Neural progenitor cell (in vitro differentiated cells): ENCODE measurements around the gene AIPL1. TPM values are rescaled to one million over a fixed set of nuclear protein-coding genes. Genes with fewer than 3 reads are reported as not detected.

ENCODE experiments used
- DNase-seq: peaks from one replicate; pipeline ENCODE4 v3.0.0-alpha.2; 2016; ENCODE audit warnings: low spot score
- H2AFZ ChIP-seq: fragments of 200-600 bp; sonication (generic); replicated peaks from 2 replicates; pipeline ENCODE4 v1.6.1; 2016; ENCODE audit warnings: antibody characterized with exemption
- H3F3A ChIP-seq: fragments of 200-600 bp; sonication (generic); 2 replicates; pipeline ENCODE4 v1.6.1; 2016; ENCODE audit warnings: antibody characterized with exemption, low read depth
- H3K27ac ChIP-seq: fragments of 200-600 bp; sonication (generic); 2 replicates; pipeline ENCODE4 v1.5.1; 2016; ENCODE audit warnings: mild to moderate bottlenecking
- H3K27me3 ChIP-seq: fragments of 200-600 bp; sonication (generic); 2 replicates; pipeline ENCODE4 v1.6.1; 2016; ENCODE audit warnings: mild to moderate bottlenecking, moderate library complexity
- H3K36me3 ChIP-seq: fragments of 200-600 bp; sonication (generic); 2 replicates; pipeline ENCODE4 v1.5.1; 2016
- H3K4me1 ChIP-seq: fragments of 200-600 bp; sonication (generic); 2 replicates; pipeline ENCODE4 v1.6.1; 2016; ENCODE audit warnings: mixed run types
- H3K4me2 ChIP-seq: fragments of 200-600 bp; sonication (generic); 2 replicates; pipeline ENCODE4 v1.6.1; 2016
- H3K4me3 ChIP-seq: fragments of 200-600 bp; sonication (generic); 2 replicates; pipeline ENCODE4 v1.5.1; 2016
- H3K79me2 ChIP-seq: fragments of 200-600 bp; sonication (generic); 2 replicates; pipeline ENCODE4 v1.6.1; 2016; ENCODE audit warnings: low read depth
- H3K9ac ChIP-seq: fragments of 200-600 bp; sonication (generic); 2 replicates; pipeline ENCODE4 v1.6.1; 2016
- H3K9me3 ChIP-seq: fragments of 200-600 bp; sonication (generic); 2 replicates; pipeline ENCODE4 v1.5.1; 2016; ENCODE audit warnings: low read depth
- H4K20me1 ChIP-seq: fragments of 200-600 bp; sonication (generic); 2 replicates; pipeline ENCODE4 v1.6.1; 2016; ENCODE audit warnings: low read depth
- H3K27ac Mint-ChIP-seq: 3 replicates; pipeline ENCODE4 v1.8.0; 2021; ENCODE audit warnings: mixed read lengths
- H3K27me3 Mint-ChIP-seq: 2 replicates; pipeline ENCODE4 v1.8.0; 2022; ENCODE audit warnings: low read depth, mild to moderate bottlenecking, inconsistent platforms, moderate library complexity, mixed read lengths; ENCODE audit not compliant: insufficient read depth
- H3K36me3 Mint-ChIP-seq: 3 replicates; pipeline ENCODE4 v1.8.0; 2021; ENCODE audit warnings: mixed read lengths
- H3K4me1 Mint-ChIP-seq: 3 replicates; pipeline ENCODE4 v1.8.0; 2021; ENCODE audit warnings: mixed read lengths
- H3K4me3 Mint-ChIP-seq: 3 replicates; pipeline ENCODE4 v1.8.0; 2021; ENCODE audit warnings: mild to moderate bottlenecking, moderate library complexity, mixed read lengths
- H3K9me3 Mint-ChIP-seq: 3 replicates; pipeline ENCODE4 v1.8.0; 2020; ENCODE audit warnings: mixed read lengths
- EZH2 ChIP-seq: fragments of 200-600 bp; sonication (generic); IDR thresholded peaks from 2 replicates; pipeline ENCODE4 v1.6.1; 2017; ENCODE audit warnings: antibody characterized with exemption, mild to moderate bottlenecking, moderate library complexity
- EZH2phosphoT487 ChIP-seq: fragments of 200-600 bp; sonication (generic); IDR thresholded peaks from 2 replicates; pipeline ENCODE4 v1.6.1; 2017; ENCODE audit warnings: antibody characterized with exemption
- total RNA-seq: library from RNA; depleted of rRNA; stranded (reverse); fragments of >200 nt; gene quantifications from 2 replicates; pipeline ENCODE4 v1.2.3, GENCODE V29; 2015; ENCODE audit warnings: low replicate concordance
- TF ChIP-seq, protein P1 (sequence below): fragments of 200-600 bp; sonication (generic); IDR thresholded peaks from 2 replicates; pipeline ENCODE4 v1.5.1; 2017; ENCODE audit warnings: antibody characterized with exemption, mild to moderate bottlenecking

The AIPL1 gene
- total RNA-seq, 1 donor from 2014 or later: 0.37 TPM

DNA sequence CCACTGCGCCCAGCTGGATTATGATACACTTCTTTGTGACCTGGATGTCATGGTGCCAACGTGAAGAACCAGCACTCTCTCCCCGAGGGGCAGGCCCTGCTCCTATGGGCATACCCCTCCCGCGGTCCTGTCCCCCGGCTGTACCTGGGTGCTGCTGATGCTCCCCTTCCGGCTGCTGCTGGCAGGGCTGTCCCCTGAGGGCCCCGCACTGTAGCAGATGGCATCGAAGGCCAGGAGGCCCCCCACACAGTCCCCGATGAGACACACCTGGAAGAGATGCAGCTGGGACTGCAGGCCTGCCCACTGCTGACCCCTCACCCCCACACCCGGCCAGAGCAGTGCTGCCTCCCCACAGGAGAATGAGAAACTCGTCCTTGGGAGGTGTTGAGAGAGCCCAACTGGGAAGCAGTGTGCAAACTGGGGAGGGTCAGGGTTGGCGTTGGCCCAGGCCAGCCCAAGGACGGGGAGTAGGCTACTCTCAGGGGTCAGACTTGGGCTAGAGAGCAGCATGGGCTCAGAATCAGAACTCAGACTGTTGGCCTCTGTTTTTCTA, 43.0 kb upstream of the AIPL1 start:
- no peak overlapping the region for H2AFZ ChIP-seq
- no peaks in the 10 kb centered on the region for H3K9me3 ChIP-seq
- H3K4me2 ChIP-seq: no peak overlapping the region
- peaks cover 15% of the 10 kb centered on the region for H3F3A ChIP-seq
- no peak overlapping the region for H3K27ac ChIP-seq
- no peaks in the 10 kb centered on the region for H3K36me3 Mint-ChIP-seq
- no peaks in the 10 kb centered on the region for H3K9me3 Mint-ChIP-seq
- no peaks in the 10 kb centered on the region for H3K27me3 ChIP-seq
- H3K79me2 ChIP-seq: no peaks in the 10 kb centered on the region
- H3K4me1 Mint-ChIP-seq: peaks cover 36% of the 10 kb centered on the region
- DNase-seq: no peak
- no peaks in the 10 kb centered on the region for H3K36me3 ChIP-seq
- H3K4me1 ChIP-seq: peaks cover 33% of the 10 kb centered on the region
- no peak overlapping the region for H3K4me3 ChIP-seq
- no peak overlapping the region for H3K4me3 Mint-ChIP-seq
- peaks cover 9% of the 10 kb centered on the region for H3K27me3 Mint-ChIP-seq
- no peak overlapping the region for H3K9ac ChIP-seq
- TF ChIP-seq EZH2: no peak
- TF ChIP-seq EZH2phosphoT487: no peak
- TF ChIP-seq, protein P1, sequence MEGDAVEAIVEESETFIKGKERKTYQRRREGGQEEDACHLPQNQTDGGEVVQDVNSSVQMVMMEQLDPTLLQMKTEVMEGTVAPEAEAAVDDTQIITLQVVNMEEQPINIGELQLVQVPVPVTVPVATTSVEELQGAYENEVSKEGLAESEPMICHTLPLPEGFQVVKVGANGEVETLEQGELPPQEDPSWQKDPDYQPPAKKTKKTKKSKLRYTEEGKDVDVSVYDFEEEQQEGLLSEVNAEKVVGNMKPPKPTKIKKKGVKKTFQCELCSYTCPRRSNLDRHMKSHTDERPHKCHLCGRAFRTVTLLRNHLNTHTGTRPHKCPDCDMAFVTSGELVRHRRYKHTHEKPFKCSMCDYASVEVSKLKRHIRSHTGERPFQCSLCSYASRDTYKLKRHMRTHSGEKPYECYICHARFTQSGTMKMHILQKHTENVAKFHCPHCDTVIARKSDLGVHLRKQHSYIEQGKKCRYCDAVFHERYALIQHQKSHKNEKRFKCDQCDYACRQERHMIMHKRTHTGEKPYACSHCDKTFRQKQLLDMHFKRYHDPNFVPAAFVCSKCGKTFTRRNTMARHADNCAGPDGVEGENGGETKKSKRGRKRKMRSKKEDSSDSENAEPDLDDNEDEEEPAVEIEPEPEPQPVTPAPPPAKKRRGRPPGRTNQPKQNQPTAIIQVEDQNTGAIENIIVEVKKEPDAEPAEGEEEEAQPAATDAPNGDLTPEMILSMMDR: no peak
- H4K20me1 ChIP-seq: no peaks in the 10 kb centered on the region
- no peak overlapping the region for H3K27ac Mint-ChIP-seq

DNA sequence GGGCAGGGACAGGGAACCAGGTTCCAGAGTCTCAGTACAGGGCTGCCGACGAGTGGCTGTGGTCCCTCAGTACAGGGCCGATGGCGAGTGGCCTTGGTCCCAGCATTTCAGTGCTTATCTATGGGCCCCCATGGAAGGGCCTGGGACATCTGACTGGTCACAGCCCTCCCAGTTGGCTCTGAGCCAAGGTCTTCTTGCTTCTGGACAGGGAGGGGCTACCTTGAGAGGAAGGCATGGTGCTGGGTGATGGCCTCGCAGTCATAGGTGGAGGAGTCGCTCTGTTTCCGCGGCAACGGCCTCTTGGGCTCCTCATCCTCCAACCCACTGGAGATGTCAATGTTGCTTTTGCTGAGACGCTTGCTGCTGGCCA, 41.9 kb upstream of the AIPL1 start:
- no peaks in the 10 kb centered on the region for H3K27me3 ChIP-seq
- H3K4me2 ChIP-seq: no peak overlapping the region
- no peak overlapping the region for H3K4me3 Mint-ChIP-seq
- no peak overlapping the region for H3K4me3 ChIP-seq
- no peaks in the 10 kb centered on the region for H3K36me3 ChIP-seq
- H3K27ac ChIP-seq: no peak overlapping the region
- no peak overlapping the region for H2AFZ ChIP-seq
- H3K79me2 ChIP-seq: no peaks in the 10 kb centered on the region
- no peaks in the 10 kb centered on the region for H3K9me3 Mint-ChIP-seq
- H3K27me3 Mint-ChIP-seq: peaks cover 6% of the 10 kb centered on the region
- no peaks in the 10 kb centered on the region for H3K36me3 Mint-ChIP-seq
- peaks cover 41% of the 10 kb centered on the region for H3K4me1 Mint-ChIP-seq
- TF ChIP-seq EZH2 (no peak), EZH2phosphoT487 (no peak)
- TF ChIP-seq, protein P1: no peak
- peaks cover 44% of the 10 kb centered on the region for H3K4me1 ChIP-seq
- no peaks in the 10 kb centered on the region for H4K20me1 ChIP-seq
- DNase-seq: no peak
- H3K9ac ChIP-seq: no peak overlapping the region
- no peak overlapping the region for H3K27ac Mint-ChIP-seq
- peaks cover 27% of the 10 kb centered on the region for H3F3A ChIP-seq
- H3K9me3 ChIP-seq: no peaks in the 10 kb centered on the region

DNA sequence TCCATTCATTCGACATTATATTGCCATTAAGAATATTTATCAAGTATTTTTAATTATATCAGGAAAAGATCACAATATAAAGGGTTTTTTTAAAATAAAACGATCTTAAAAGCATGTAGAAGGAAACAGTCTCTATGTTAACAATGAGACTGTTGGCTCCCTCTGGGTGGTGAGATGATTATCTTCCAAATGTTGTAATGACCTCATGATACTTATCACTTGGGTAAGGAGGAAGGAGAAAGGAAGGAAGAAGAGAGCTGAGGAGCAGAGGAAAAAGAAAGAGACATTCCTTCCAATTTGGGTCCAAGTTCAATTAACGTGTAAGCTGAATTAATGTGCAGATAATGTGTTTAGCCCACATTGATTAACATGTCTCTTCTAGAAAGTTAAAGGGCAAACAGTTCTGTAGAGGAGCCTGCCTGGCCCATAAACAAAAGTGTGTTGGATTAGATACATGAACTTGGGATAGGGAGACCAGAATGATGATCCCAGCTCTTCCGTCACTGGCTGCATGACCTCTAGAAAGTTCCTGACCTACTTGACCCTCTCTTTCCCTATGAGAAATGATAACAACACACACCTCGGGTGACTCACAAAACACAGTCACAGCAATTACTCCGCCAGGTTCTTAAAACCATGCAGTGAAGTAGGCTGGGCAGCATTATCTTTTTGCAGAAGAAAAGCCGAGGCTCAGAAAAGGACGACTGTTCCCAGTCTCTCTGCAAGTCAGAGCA, 41.3 kb upstream of the AIPL1 start:
- Mint-ChIP-seq H3K4me1 (peaks cover 46% of the 10 kb centered on the region), H3K27ac (no peak overlapping the region), H3K36me3 (no peaks in the 10 kb centered on the region), H3K9me3 (no peaks in the 10 kb centered on the region), H3K4me3 (no peak overlapping the region), H3K27me3 (peaks cover 6% of the 10 kb centered on the region)
- Histone ChIP-seq H3K79me2 (no peaks in the 10 kb centered on the region), H4K20me1 (no peaks in the 10 kb centered on the region), H3K9ac (no peak overlapping the region), H3K36me3 (no peaks in the 10 kb centered on the region), H3K4me1 (peaks cover 50% of the 10 kb centered on the region), H3K4me2 (no peak overlapping the region), H3F3A (peaks cover 31% of the 10 kb centered on the region), H3K4me3 (no peak overlapping the region), H2AFZ (no peak overlapping the region), H3K27me3 (no peaks in the 10 kb centered on the region), H3K9me3 (no peaks in the 10 kb centered on the region), H3K27ac (no peak overlapping the region)
- DNase-seq: no peak
- TF ChIP-seq, protein P1: no peak
- TF ChIP-seq EZH2phosphoT487 (no peak), EZH2 (no peak)
